HL-60 (cell line): Measurements from ENCODE around the gene CTR9.

Experiments used
- CTCF ChIP-seq: IDR thresholded peaks from one replicate; pipeline ENCODE4 v1.5.1; 2011; ENCODE audit warnings: low read length, control low read depth, inconsistent platforms; ENCODE audit not compliant: insufficient read depth
- GABPA ChIP-seq: IDR thresholded peaks from 2 replicates; pipeline ENCODE4 v1.6.1; 2012; ENCODE audit warnings: low read depth
- POLR2AphosphoS5 ChIP-seq: IDR thresholded peaks from 2 replicates; pipeline ENCODE4 v1.6.1; 2012; ENCODE audit warnings: low read depth
- TF ChIP-seq, protein P1 (sequence below): IDR thresholded peaks from 2 replicates; pipeline ENCODE4 v1.6.1; 2012; ENCODE audit warnings: low read depth; ENCODE audit not compliant: insufficient replicate concordance

- TF ChIP-seq CTCF = no peak
- no peak for TF ChIP-seq POLR2AphosphoS5
- TF ChIP-seq GABPA = no peak
- TF ChIP-seq, protein P1, sequence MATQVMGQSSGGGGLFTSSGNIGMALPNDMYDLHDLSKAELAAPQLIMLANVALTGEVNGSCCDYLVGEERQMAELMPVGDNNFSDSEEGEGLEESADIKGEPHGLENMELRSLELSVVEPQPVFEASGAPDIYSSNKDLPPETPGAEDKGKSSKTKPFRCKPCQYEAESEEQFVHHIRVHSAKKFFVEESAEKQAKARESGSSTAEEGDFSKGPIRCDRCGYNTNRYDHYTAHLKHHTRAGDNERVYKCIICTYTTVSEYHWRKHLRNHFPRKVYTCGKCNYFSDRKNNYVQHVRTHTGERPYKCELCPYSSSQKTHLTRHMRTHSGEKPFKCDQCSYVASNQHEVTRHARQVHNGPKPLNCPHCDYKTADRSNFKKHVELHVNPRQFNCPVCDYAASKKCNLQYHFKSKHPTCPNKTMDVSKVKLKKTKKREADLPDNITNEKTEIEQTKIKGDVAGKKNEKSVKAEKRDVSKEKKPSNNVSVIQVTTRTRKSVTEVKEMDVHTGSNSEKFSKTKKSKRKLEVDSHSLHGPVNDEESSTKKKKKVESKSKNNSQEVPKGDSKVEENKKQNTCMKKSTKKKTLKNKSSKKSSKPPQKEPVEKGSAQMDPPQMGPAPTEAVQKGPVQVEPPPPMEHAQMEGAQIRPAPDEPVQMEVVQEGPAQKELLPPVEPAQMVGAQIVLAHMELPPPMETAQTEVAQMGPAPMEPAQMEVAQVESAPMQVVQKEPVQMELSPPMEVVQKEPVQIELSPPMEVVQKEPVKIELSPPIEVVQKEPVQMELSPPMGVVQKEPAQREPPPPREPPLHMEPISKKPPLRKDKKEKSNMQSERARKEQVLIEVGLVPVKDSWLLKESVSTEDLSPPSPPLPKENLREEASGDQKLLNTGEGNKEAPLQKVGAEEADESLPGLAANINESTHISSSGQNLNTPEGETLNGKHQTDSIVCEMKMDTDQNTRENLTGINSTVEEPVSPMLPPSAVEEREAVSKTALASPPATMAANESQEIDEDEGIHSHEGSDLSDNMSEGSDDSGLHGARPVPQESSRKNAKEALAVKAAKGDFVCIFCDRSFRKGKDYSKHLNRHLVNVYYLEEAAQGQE = no peak
Observed at GRCh38 chr11:10793470-10794255, 42.6 kb downstream of the CTR9 start.
